ENCODE results near the gene PHAF1.

Gene PHAF1

GRCh38 chr16:67165121-67166078 lies 55.7 kb downstream of the PHAF1 start:
- no peak for DNase-seq

GRCh38 chr16:67166110-67166547 lies 56.4 kb downstream of the PHAF1 start:
- DNase-seq = no peak

GRCh38 chr16:67166598-67167168 lies 56.9 kb downstream of the PHAF1 start:
- no peak for DNase-seq

- no peak for DNase-seq
These were observed 57.8 kb downstream of the PHAF1 start for GRCh38 chr16:67167588-67167987.

GRCh38 chr16:67169011-67169451 lies 59.3 kb downstream of the PHAF1 start:
- no peak for DNase-seq

- DNase-seq = no peak
These were observed 60.0 kb downstream of the PHAF1 start for GRCh38 chr16:67169642-67170167.

GRCh38 chr16:67170168-67170948 lies 60.6 kb downstream of the PHAF1 start, which contains the start of gene NOL3:
Gene NOL3 (plus strand): TSS chr16:67170538.
- peak; percentile 56 for DNase-seq

- no peak for DNase-seq
These were observed 61.4 kb downstream of the PHAF1 start for GRCh38 chr16:67170949-67171649.

- DNase-seq = no peak
These were observed 63.6 kb downstream of the PHAF1 start for GRCh38 chr16:67173323-67173722.

GRCh38 chr16:67173808-67174705 lies 64.3 kb downstream of the PHAF1 start:
- peak; percentile 56 for DNase-seq

GRCh38 chr16:67174706-67175231 lies 65.0 kb downstream of the PHAF1 start:
- no peak for DNase-seq

- no peak for DNase-seq
These were observed 66.9 kb downstream of the PHAF1 start for GRCh38 chr16:67176662-67177061.

GRCh38 chr16:67177743-67178699 lies 68.3 kb downstream of the PHAF1 start:
- peak; percentile 76 for DNase-seq

- DNase-seq = no peak
These were observed 69.8 kb downstream of the PHAF1 start for GRCh38 chr16:67179421-67180080.

GRCh38 chr16:67180166-67180565 lies 70.4 kb downstream of the PHAF1 start:
- DNase-seq = no peak

- DNase-seq = no peak
These were observed 71.6 kb downstream of the PHAF1 start for GRCh38 chr16:67181346-67181745.

GRCh38 chr16:67182288-67182687 lies 72.5 kb downstream of the PHAF1 start:
- DNase-seq = no peak

- DNase-seq = no peak
These were observed 73.5 kb downstream of the PHAF1 start for GRCh38 chr16:67183284-67183626.
